GM12875 (cell line): Measurements from ENCODE around the gene BRSK2.

Source experiments
- H3K4me3 ChIP-seq: one replicate; pipeline ENCODE4 v1.5.1; 2011; ENCODE audit warnings: low read depth, low read length, control low read depth
- CTCF ChIP-seq: IDR thresholded peaks from 2 replicates; pipeline ENCODE4 v1.5.1; 2011; ENCODE audit warnings: low read depth, mild to moderate bottlenecking, control low read depth, inconsistent platforms, low read length, moderate library complexity, borderline replicate concordance; ENCODE audit not compliant: insufficient read depth

Gene BRSK2

GRCh38 chr11:1398528-1399235, 8.9 kb downstream of the BRSK2 start:
- H3K4me3 ChIP-seq: no peak overlapping the region
- TF ChIP-seq CTCF: no peak

- no peak for TF ChIP-seq CTCF
- no peak overlapping the region for H3K4me3 ChIP-seq
These were observed 9.9 kb downstream of the BRSK2 start for GRCh38 chr11:1399386-1400316.

- TF ChIP-seq CTCF: no peak
- no peak overlapping the region for H3K4me3 ChIP-seq
These were observed 10.8 kb downstream of the BRSK2 start for GRCh38 chr11:1400317-1401170.

GRCh38 chr11:1401171-1401445, 11.4 kb downstream of the BRSK2 start:
- H3K4me3 ChIP-seq: no peak overlapping the region
- TF ChIP-seq CTCF: no peak

- no peak overlapping the region for H3K4me3 ChIP-seq
- TF ChIP-seq CTCF: no peak
These were observed 12.0 kb downstream of the BRSK2 start for GRCh38 chr11:1401656-1402221.

- no peak overlapping the region for H3K4me3 ChIP-seq
- no peak for TF ChIP-seq CTCF
These were observed 12.8 kb downstream of the BRSK2 start for GRCh38 chr11:1402355-1403077.
